ENCODE results near the gene RPL29.

The RPL29 gene

DNA sequence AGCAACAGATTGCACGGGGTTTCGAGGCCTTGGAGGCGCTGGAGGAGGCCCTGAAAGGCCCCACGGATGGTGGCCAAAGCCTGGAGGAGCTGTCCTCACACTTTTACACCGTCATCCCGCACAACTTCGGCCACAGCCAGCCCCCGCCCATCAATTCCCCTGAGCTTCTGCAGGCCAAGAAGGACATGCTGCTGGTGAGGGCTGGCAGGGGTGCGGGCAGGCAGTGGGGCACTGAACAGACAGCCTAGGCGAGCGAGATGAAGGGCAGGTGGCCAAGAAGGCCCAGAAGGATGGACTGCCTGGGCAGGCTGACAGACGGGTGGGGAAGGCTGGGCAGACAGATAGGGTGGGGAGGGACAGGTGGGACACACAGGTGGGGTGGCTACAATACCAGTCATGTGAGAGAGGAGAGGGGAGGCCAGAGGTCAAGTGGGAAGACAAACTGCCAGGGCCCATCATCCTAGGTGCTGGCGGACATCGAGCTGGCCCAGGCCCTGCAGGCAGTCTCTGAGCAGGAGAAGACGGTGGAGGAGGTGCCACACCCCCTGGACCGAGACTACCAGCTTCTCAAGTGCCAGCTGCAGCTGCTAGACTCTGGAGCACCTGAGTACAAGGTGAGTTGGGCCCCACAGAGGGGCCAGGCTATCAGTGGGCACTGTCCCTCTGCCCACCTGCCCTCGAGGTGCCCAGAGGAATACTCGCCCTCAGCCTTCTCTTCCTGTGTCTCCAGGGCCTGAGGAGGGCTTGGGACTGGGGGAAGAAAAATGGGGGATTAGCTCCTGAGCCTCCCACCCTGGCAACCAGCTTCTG is 50.5 kb downstream of the RPL29 start:
- no peak for DNase-seq
- Mint-ChIP-seq H3K4me3 (no peak overlapping the region), H3K9me3 (no peaks in the 10 kb centered on the region)

DNA sequence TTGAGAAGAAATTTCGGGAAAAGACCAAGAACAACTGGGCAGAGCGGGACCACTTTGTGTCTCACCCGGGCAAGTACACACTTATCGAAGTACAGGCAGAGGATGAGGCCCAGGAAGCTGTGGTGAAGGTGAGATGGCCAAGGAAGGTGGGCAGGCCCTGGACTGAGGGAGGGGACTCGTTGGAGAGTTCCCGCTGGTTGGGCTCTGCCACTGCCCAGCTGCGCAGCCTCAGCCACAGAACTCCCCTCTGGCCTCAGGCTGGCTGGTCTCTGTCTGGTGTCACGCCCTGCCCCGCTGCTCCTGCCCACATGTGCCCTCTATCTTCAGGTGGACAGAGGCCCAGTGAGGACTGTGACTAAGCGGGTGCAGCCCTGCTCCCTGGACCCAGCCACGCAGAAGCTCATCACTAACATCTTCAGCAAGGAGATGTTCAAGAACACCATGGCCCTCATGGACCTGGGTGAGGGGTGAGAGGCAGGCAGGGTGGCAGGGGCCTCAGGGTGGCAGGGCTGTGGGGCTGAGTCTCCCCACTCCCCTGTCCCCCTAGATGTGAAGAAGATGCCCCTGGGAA is 51.2 kb downstream of the RPL29 start:
- no peak overlapping the region for H3K27ac Mint-ChIP-seq
- peaks cover 30% of the 10 kb centered on the region for H3K4me1 Mint-ChIP-seq
- DNase-seq = peak in 1 of 2 donors; percentile 6
- no peaks in the 10 kb centered on the region for H3K27me3 Mint-ChIP-seq
- ATAC-seq = no peak
- H3K9me3 Mint-ChIP-seq = no peaks in the 10 kb centered on the region
- no peak overlapping the region for H3K4me3 Mint-ChIP-seq

More for the DNA sequence above, 50.5 kb downstream of the RPL29 start:
- ATAC-seq = no peak
- H3K4me1 Mint-ChIP-seq = peaks cover 23% of the 10 kb centered on the region
- no peaks in the 10 kb centered on the region for H3K27me3 Mint-ChIP-seq
- peak overlapping the region in 1 of 2 donors; percentile 15 for H3K27ac Mint-ChIP-seq
